Measurements from ENCODE around the gene OR10A6. TPM values are rescaled to one million over a fixed set of nuclear protein-coding genes. Genes with fewer than 3 reads are reported as not detected.

OR10A6 gene
- total and polyA plus RNA-seq, 2 donors (not counting 1 experiment from before 2014, with no cell fraction given): not detected

DNA sequence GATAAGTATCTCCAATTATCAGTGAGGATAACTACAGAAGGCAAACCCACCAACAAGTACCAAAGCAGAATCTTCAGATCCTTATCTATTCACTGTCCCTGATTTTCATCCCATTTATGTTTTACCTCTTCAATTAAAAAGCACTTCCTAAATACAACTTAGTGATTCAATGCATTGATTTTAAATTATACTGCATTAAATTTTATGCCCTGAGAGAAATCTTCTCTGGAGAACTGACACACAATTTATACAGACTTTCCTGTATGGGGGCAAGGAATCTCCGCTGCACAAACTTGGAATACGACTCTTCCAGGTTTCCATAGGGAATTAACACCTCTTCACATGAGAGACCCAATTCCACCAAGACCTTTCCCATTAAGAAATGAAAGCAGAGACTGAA is 10.5 kb upstream of the OR10A6 start, which contains the start of gene OR10A3:
Gene OR10A3, minus strand, starts transcription at position 101 of the 400 bp plus-strand sequence. CDS start 2,188 bp downstream, outside the sequence.
- no peak within 1 kb of the TSS for H3K4me2 ChIP-seq (replicated peaks; ENCODE audit: low read depth, low read length, poor library complexity, severe bottlenecking)
- intact Hi-C loops (cut with micrococcal nuclease): no loop called here
- WGBS (ENCODE audit: insufficient coverage): no CpG with 5 or more reads among the region's 2 CpGs
- no peak for ATAC-seq (ENCODE audit: low read depth)
- no peaks in the 10 kb centered on the region for H3K79me2 ChIP-seq (ENCODE audit: control insufficient read depth, insufficient read depth, low read length)
- H3K9ac ChIP-seq (ENCODE audit: low read length): no peak within 1 kb of the TSS
- no peaks in the 10 kb centered on the region for H3K36me3 ChIP-seq (replicated peaks in 1 of 2; ENCODE audit: control extremely low read depth in 1 of 2, control insufficient read depth in 1 of 2, extremely low read depth in 1 of 2, insufficient read depth in 2 of 2, low read length in 1 of 2)
- Mint-ChIP-seq H3K9me3 (ENCODE audit: insufficient read depth) (peaks cover 16% of the 10 kb centered on the region), H3K4me3 (no peak within 1 kb of the TSS), H3K27me3 (peaks cover 20% of the 10 kb centered on the region), H3K4me1 (no peaks in the 10 kb centered on the region), H3K27ac (no peak within 1 kb of the TSS)
- no peak within 1 kb of the TSS for H3K4me3 ChIP-seq (ENCODE audit: control extremely low read depth in 1 of 5, extremely low read depth in 1 of 5, insufficient read depth in 1 of 5, low read depth in 2 of 5, low read length in 4 of 5)
- no peak for TF ChIP-seq EZH2 (IDR thresholded peaks at IDR 0.05; ENCODE audit: borderline replicate concordance, insufficient read depth, low read depth, low read length, poor library complexity, severe bottlenecking)
- TF ChIP-seq, protein P1, sequence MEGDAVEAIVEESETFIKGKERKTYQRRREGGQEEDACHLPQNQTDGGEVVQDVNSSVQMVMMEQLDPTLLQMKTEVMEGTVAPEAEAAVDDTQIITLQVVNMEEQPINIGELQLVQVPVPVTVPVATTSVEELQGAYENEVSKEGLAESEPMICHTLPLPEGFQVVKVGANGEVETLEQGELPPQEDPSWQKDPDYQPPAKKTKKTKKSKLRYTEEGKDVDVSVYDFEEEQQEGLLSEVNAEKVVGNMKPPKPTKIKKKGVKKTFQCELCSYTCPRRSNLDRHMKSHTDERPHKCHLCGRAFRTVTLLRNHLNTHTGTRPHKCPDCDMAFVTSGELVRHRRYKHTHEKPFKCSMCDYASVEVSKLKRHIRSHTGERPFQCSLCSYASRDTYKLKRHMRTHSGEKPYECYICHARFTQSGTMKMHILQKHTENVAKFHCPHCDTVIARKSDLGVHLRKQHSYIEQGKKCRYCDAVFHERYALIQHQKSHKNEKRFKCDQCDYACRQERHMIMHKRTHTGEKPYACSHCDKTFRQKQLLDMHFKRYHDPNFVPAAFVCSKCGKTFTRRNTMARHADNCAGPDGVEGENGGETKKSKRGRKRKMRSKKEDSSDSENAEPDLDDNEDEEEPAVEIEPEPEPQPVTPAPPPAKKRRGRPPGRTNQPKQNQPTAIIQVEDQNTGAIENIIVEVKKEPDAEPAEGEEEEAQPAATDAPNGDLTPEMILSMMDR (IDR thresholded peaks at IDR 0.05): no peak
- H3K27me3 ChIP-seq (replicated peaks in 1 of 4; ENCODE audit: control extremely low read depth in 1 of 4, control insufficient read depth in 3 of 4, insufficient read depth in 4 of 4, low read length in 3 of 4): peaks cover 0 to 3% (median 0%) of the 10 kb centered on the region in 4 experiments
- H2AFZ ChIP-seq (ENCODE audit: insufficient read depth, low read depth, low read length, poor library complexity, severe bottlenecking): no peak within 1 kb of the TSS
- CTCF ChIA-PET: no interaction called here
- no peak within 1 kb of the TSS for H3K27ac ChIP-seq (ENCODE audit: low read length in 2 of 2)
- no peaks in the 10 kb centered on the region for H4K20me1 ChIP-seq (ENCODE audit: control insufficient read depth, insufficient read depth, low read length, poor library complexity, severe bottlenecking)
- POLR2A ChIA-PET: no interaction called here
- no peaks in the 10 kb centered on the region for H3K4me1 ChIP-seq (ENCODE audit: control insufficient read depth in 2 of 2, insufficient read depth in 2 of 2, low read length in 2 of 2)
- peaks cover 1 to 32% (median 18%) of the 10 kb centered on the region in 3 donors for H3K9me3 ChIP-seq (ENCODE audit: control extremely low read depth in 1 of 3, control insufficient read depth in 2 of 3, insufficient read depth in 1 of 3, low read length in 2 of 3)
- no peak for DNase-seq

DNA sequence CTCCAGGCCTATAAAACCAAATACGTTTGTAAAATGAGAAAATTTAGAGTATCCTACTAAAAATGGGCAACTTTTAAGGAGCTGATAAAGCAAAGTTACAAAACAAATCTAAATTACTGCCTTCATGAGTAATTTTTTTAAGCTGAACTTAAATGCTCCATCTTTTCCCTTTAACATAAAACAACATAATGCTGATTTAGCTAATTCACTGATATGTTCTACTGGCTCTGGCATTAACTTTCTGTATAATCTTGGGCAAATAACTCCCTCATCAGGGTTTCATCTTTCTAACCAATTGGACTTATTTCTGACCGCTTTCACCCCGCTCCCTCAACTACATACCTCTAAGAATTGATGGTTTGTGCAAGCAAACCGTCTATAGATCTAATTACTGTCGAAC is 10.1 kb upstream of the OR10A6 start:
- H3K9ac ChIP-seq (ENCODE audit: low read length): no peak overlapping the region
- H4K20me1 ChIP-seq (ENCODE audit: control insufficient read depth, insufficient read depth, low read length, poor library complexity, severe bottlenecking): no peaks in the 10 kb centered on the region
- no CpG with 5 or more reads among the region's 5 CpGs for WGBS (ENCODE audit: insufficient coverage)
- Mint-ChIP-seq H3K4me3 (no peak overlapping the region), H3K27me3 (peaks cover 24% of the 10 kb centered on the region), H3K9me3 (ENCODE audit: insufficient read depth) (peaks cover 16% of the 10 kb centered on the region), H3K4me1 (no peaks in the 10 kb centered on the region), H3K27ac (no peak overlapping the region)
- H3K36me3 ChIP-seq (replicated peaks in 1 of 2; ENCODE audit: control extremely low read depth in 1 of 2, control insufficient read depth in 1 of 2, extremely low read depth in 1 of 2, insufficient read depth in 2 of 2, low read length in 1 of 2): no peaks in the 10 kb centered on the region
- no peak for TF ChIP-seq EZH2 (IDR thresholded peaks at IDR 0.05; ENCODE audit: borderline replicate concordance, insufficient read depth, low read depth, low read length, poor library complexity, severe bottlenecking)
- TF ChIP-seq, protein P1 (IDR thresholded peaks at IDR 0.05): no peak
- H2AFZ ChIP-seq (ENCODE audit: insufficient read depth, low read depth, low read length, poor library complexity, severe bottlenecking): no peak overlapping the region
- no peak overlapping the region for H3K4me2 ChIP-seq (replicated peaks; ENCODE audit: low read depth, low read length, poor library complexity, severe bottlenecking)
- ATAC-seq (ENCODE audit: low read depth): no peak
- ChIA-PET CTCF (no interaction called here), POLR2A (no interaction called here)
- peaks cover 1 to 32% (median 16%) of the 10 kb centered on the region in 3 donors for H3K9me3 ChIP-seq (ENCODE audit: control extremely low read depth in 1 of 3, control insufficient read depth in 2 of 3, insufficient read depth in 1 of 3, low read length in 2 of 3)
- H3K4me3 ChIP-seq (ENCODE audit: control extremely low read depth in 1 of 5, extremely low read depth in 1 of 5, insufficient read depth in 1 of 5, low read depth in 2 of 5, low read length in 4 of 5): no peak overlapping the region
- intact Hi-C loops (cut with micrococcal nuclease): no loop called here
- no peak overlapping the region for H3K27ac ChIP-seq (ENCODE audit: low read length in 2 of 2)
- peaks cover 0 to 3% (median 0%) of the 10 kb centered on the region in 4 experiments for H3K27me3 ChIP-seq (replicated peaks in 1 of 4; ENCODE audit: control extremely low read depth in 1 of 4, control insufficient read depth in 3 of 4, insufficient read depth in 4 of 4, low read length in 3 of 4)
- H3K4me1 ChIP-seq (ENCODE audit: control insufficient read depth in 2 of 2, insufficient read depth in 2 of 2, low read length in 2 of 2): no peaks in the 10 kb centered on the region
- H3K79me2 ChIP-seq (ENCODE audit: control insufficient read depth, insufficient read depth, low read length): no peaks in the 10 kb centered on the region
- DNase-seq: no peak
